Measurements from ENCODE around the gene IRF8.

IRF8 gene

GRCh38 chr16:85883813-85884212 is 15.1 kb upstream of the IRF8 start:
- Histone ChIP-seq H3K27me3 (ENCODE audit: insufficient read depth, low read length, poor library complexity, severe bottlenecking) (no peaks in the 10 kb centered on the region), H3K4me2 (ENCODE audit: low read depth, low read length, poor library complexity, severe bottlenecking) (no peak overlapping the region), H4K20me1 (ENCODE audit: insufficient read depth, low read length, poor library complexity, severe bottlenecking) (no peaks in the 10 kb centered on the region), H3K36me3 (ENCODE audit: insufficient read depth, low read length) (no peaks in the 10 kb centered on the region), H3K79me2 (ENCODE audit: insufficient read depth, low read length) (no peaks in the 10 kb centered on the region), H3K4me3 (ENCODE audit: low read length, poor library complexity, severe bottlenecking) (no peak overlapping the region), H3K9me2 (replicated peaks; ENCODE audit: low read depth, low read length) (no peaks in the 10 kb centered on the region), H2AFZ (ENCODE audit: low read length) (no peak overlapping the region), H3K9ac (ENCODE audit: low read depth, low read length, poor library complexity, severe bottlenecking) (no peak overlapping the region), H3F3A (ENCODE audit: low read depth) (no peaks in the 10 kb centered on the region), H3K4me1 (ENCODE audit: insufficient read depth, low read length, poor library complexity, severe bottlenecking) (peaks cover 4% of the 10 kb centered on the region), H3K9me3 (ENCODE audit: insufficient read depth, low read depth, low read length) (no peaks in the 10 kb centered on the region)
- TF ChIP-seq EZH2phosphoT487 (IDR thresholded peaks at IDR 0.05; ENCODE audit: borderline replicate concordance) (no peak), CTCF (conservative IDR thresholded peaks at IDR 0.05; ENCODE audit: low read length) (no peak)

- peaks cover 5% of the 10 kb centered on the region for H3K4me1 ChIP-seq (ENCODE audit: insufficient read depth, low read length, poor library complexity, severe bottlenecking)
- H3K27me3 ChIP-seq (ENCODE audit: insufficient read depth, low read length, poor library complexity, severe bottlenecking) = no peaks in the 10 kb centered on the region
- H3K9ac ChIP-seq (ENCODE audit: low read depth, low read length, poor library complexity, severe bottlenecking) = no peak overlapping the region
- H3K4me3 ChIP-seq (ENCODE audit: low read length, poor library complexity, severe bottlenecking) = no peak overlapping the region
- no peaks in the 10 kb centered on the region for H3K36me3 ChIP-seq (ENCODE audit: insufficient read depth, low read length)
- H3F3A ChIP-seq (ENCODE audit: low read depth) = no peaks in the 10 kb centered on the region
- H3K9me2 ChIP-seq (replicated peaks; ENCODE audit: low read depth, low read length) = no peaks in the 10 kb centered on the region
- H4K20me1 ChIP-seq (ENCODE audit: insufficient read depth, low read length, poor library complexity, severe bottlenecking) = no peaks in the 10 kb centered on the region
- no peaks in the 10 kb centered on the region for H3K79me2 ChIP-seq (ENCODE audit: insufficient read depth, low read length)
- no peak overlapping the region for H2AFZ ChIP-seq (ENCODE audit: low read length)
- no peak overlapping the region for H3K4me2 ChIP-seq (ENCODE audit: low read depth, low read length, poor library complexity, severe bottlenecking)
- no peaks in the 10 kb centered on the region for H3K9me3 ChIP-seq (ENCODE audit: insufficient read depth, low read depth, low read length)
- TF ChIP-seq EZH2phosphoT487 (IDR thresholded peaks at IDR 0.05; ENCODE audit: borderline replicate concordance) (no peak), CTCF (conservative IDR thresholded peaks at IDR 0.05; ENCODE audit: low read length) (no peak)
These were observed 14.0 kb upstream of the IRF8 start for GRCh38 chr16:85884808-85885463.

- no peaks in the 10 kb centered on the region for H3F3A ChIP-seq (ENCODE audit: low read depth)
These were observed 13.4 kb upstream of the IRF8 start for GRCh38 chr16:85885537-85885936.

More at GRCh38 chr16:85885537-85885936, 13.4 kb upstream of the IRF8 start:
- TF ChIP-seq EZH2phosphoT487 (IDR thresholded peaks at IDR 0.05; ENCODE audit: borderline replicate concordance) = no peak
- no peak for TF ChIP-seq CTCF (conservative IDR thresholded peaks at IDR 0.05; ENCODE audit: low read length)
- no peaks in the 10 kb centered on the region for H3K36me3 ChIP-seq (ENCODE audit: insufficient read depth, low read length)
- peaks cover 5% of the 10 kb centered on the region for H3K4me1 ChIP-seq (ENCODE audit: insufficient read depth, low read length, poor library complexity, severe bottlenecking)
- H3K9ac ChIP-seq (ENCODE audit: low read depth, low read length, poor library complexity, severe bottlenecking) = no peak overlapping the region
- no peaks in the 10 kb centered on the region for H3K79me2 ChIP-seq (ENCODE audit: insufficient read depth, low read length)
- no peak overlapping the region for H3K4me2 ChIP-seq (ENCODE audit: low read depth, low read length, poor library complexity, severe bottlenecking)
- H3K4me3 ChIP-seq (ENCODE audit: low read length, poor library complexity, severe bottlenecking) = no peak overlapping the region
- no peaks in the 10 kb centered on the region for H3K9me2 ChIP-seq (replicated peaks; ENCODE audit: low read depth, low read length)
- H3K27me3 ChIP-seq (ENCODE audit: insufficient read depth, low read length, poor library complexity, severe bottlenecking) = no peaks in the 10 kb centered on the region
- no peak overlapping the region for H2AFZ ChIP-seq (ENCODE audit: low read length)
- no peaks in the 10 kb centered on the region for H4K20me1 ChIP-seq (ENCODE audit: insufficient read depth, low read length, poor library complexity, severe bottlenecking)
- no peaks in the 10 kb centered on the region for H3K9me3 ChIP-seq (ENCODE audit: insufficient read depth, low read depth, low read length)
